GM12878 (cell line): ENCODE results near the gene MED13L. TPM values are rescaled to one million over a fixed set of nuclear protein-coding genes. Genes with fewer than 3 reads are reported as not detected.

ENCODE experiments used
- ATAC-seq: fragments of 200-7000 bp; cut with Tn5 transposase; 3 replicates; pipeline ENCODE4 v1.9.1; 2020; ENCODE audit warnings: mild to moderate bottlenecking, moderate library complexity
- BruUV-seq: library from RNA; stranded (reverse); fragments of 400-500 nt; replicated peaks from 2 replicates; lab custom pipeline; 2021; lab: Mats Ljungman, UMichigan
- CTCF ChIA-PET: fragments of 300-600 bp; sonication (Branson Sonifier 250); formaldehyde crosslinking; extraction: SDS; loops from one replicate; lab custom pipeline; 2021; ENCODE audit warnings: inconsistent platforms; lab: Yijun Ruan, JAX
- POLR2A ChIA-PET: fragments of 350-600 bp; formaldehyde crosslinking; extraction: SDS; loops from one replicate; lab custom pipeline; 2021; ENCODE audit warnings: inconsistent platforms; lab: Charles Lee
- RAD21 ChIA-PET: fragments of 300-600 bp; sonication (Branson Sonifier 250); formaldehyde crosslinking; loops from one replicate; lab custom pipeline; 2023; ENCODE audit warnings: antibody characterized with exemption; ENCODE audit not compliant: unreplicated experiment; lab: Charles Lee
- SMC1A ChIA-PET: fragments of 300-600 bp; sonication (Branson Sonifier 250); formaldehyde crosslinking; loops from one replicate; lab custom pipeline; 2023; ENCODE audit not compliant: unreplicated experiment, uncharacterized antibody; lab: Charles Lee
- DNase-seq: peaks from one replicate; pipeline ENCODE4 v3.0.0-alpha.2; 2011; ENCODE audit warnings: low read depth, low spot score
- FAIRE-seq: peaks from 3 replicates; lab custom pipeline; 2011; peaks lifted over from hg19 to GRCh38; lab: Jason Lieb, UNC
- H2AFZ ChIP-seq: 2 replicates; pipeline ENCODE4 v1.6.0; 2011; ENCODE audit warnings: low read depth, low read length, control low read depth; ENCODE audit not compliant: control insufficient read depth
- H3K27ac ChIP-seq: 2 replicates; pipeline ENCODE4 v1.5.1; 2011; ENCODE audit warnings: control low read depth; ENCODE audit not compliant: control insufficient read depth, insufficient read depth
- H3K27me3 ChIP-seq, 2 experiments: replicated peaks in 1 of 2; 2 replicates each; pipeline versions ENCODE4 v1.6.0 to v1.6.1; 2011; ENCODE audit warnings: low read length in 1 of 2; ENCODE audit not compliant: control insufficient read depth in 2 of 2, insufficient read depth in 2 of 2
- H3K36me3 ChIP-seq, 2 experiments: 2 replicates each; pipeline ENCODE4 v1.5.1; 2011; ENCODE audit warnings: low read length in 1 of 2; ENCODE audit not compliant: control insufficient read depth in 2 of 2, insufficient read depth in 2 of 2
- H3K4me1 ChIP-seq: 2 replicates; pipeline ENCODE4 v1.6.1; 2011; ENCODE audit warnings: mild to moderate bottlenecking, low read length, moderate library complexity, mixed read lengths; ENCODE audit not compliant: control insufficient read depth, insufficient read depth
- H3K4me2 ChIP-seq: 2 replicates; pipeline ENCODE4 v1.6.0; 2011; ENCODE audit warnings: control low read depth; ENCODE audit not compliant: control insufficient read depth, insufficient read depth
- H3K4me3 ChIP-seq: fragments of 200-600 bp; sonication (generic); 2 replicates; pipeline ENCODE4 v1.5.1; 2016
- H3K79me2 ChIP-seq: 2 replicates; pipeline ENCODE4 v1.6.0; 2011; ENCODE audit warnings: low read length; ENCODE audit not compliant: control insufficient read depth, insufficient read depth
- H3K9ac ChIP-seq: 2 replicates; pipeline ENCODE4 v1.8.0; 2011; ENCODE audit warnings: low read length, control low read depth, mixed read lengths; ENCODE audit not compliant: control insufficient read depth, insufficient read depth
- H3K9me3 ChIP-seq: replicated peaks from 3 replicates; pipeline ENCODE4 v1.5.1; 2011; ENCODE audit warnings: mild to moderate bottlenecking, low read length; ENCODE audit not compliant: control insufficient read depth, insufficient read depth
- H4K20me1 ChIP-seq: 2 replicates; pipeline ENCODE4 v1.6.0; 2011; ENCODE audit not compliant: control insufficient read depth, insufficient read depth
- CBX3 ChIP-seq: fragments of 200-600 bp; sonication (generic); IDR thresholded peaks from 2 replicates; pipeline ENCODE4 v1.6.1; 2016; ENCODE audit warnings: low read depth, borderline replicate concordance
- CHD2 ChIP-seq: IDR thresholded peaks from 2 replicates; pipeline ENCODE4 v1.6.1; 2011; ENCODE audit warnings: low read depth, low read length, improper control_type of control experiment, borderline replicate concordance
- CHD4 ChIP-seq: fragments of 200-600 bp; sonication (generic); IDR thresholded peaks from 2 replicates; pipeline ENCODE4 v1.6.1; 2016; ENCODE audit warnings: mild to moderate bottlenecking
- CREM ChIP-seq: IDR thresholded peaks from 2 replicates; pipeline ENCODE4 v1.6.1; 2014; ENCODE audit warnings: antibody characterized with exemption, low read depth
- DPF2 ChIP-seq: fragments of 450-650 bp; IDR thresholded peaks from 2 replicates; pipeline ENCODE4 v1.6.1; 2017; ENCODE audit warnings: mild to moderate bottlenecking
- ESRRA ChIP-seq: IDR thresholded peaks from 2 replicates; pipeline ENCODE4 v1.6.1; 2012; ENCODE audit warnings: mild to moderate bottlenecking, low read length, improper control_type of control experiment
- FOXK2 ChIP-seq: fragments of 450-650 bp; IDR thresholded peaks from 2 replicates; pipeline ENCODE4 v1.6.1; 2017; ENCODE audit warnings: mild to moderate bottlenecking, moderate library complexity
- IKZF1 ChIP-seq: fragments of 450-650 bp; conservative IDR thresholded peaks from 2 replicates; pipeline ENCODE4 v1.6.1; 2017; ENCODE audit warnings: antibody characterized with exemption, mild to moderate bottlenecking
- NFXL1 ChIP-seq: fragments of 450-650 bp; IDR thresholded peaks from 2 replicates; pipeline ENCODE4 v1.6.1; 2017; ENCODE audit warnings: antibody characterized with exemption, mild to moderate bottlenecking, borderline replicate concordance
- NR2C2 ChIP-seq: IDR thresholded peaks from 2 replicates; pipeline ENCODE4 v1.6.1; 2011; ENCODE audit warnings: borderline replicate concordance, low read depth; ENCODE audit not compliant: control insufficient read depth, insufficient read length
- POLR2AphosphoS2 ChIP-seq: IDR thresholded peaks from 2 replicates; pipeline ENCODE4 v1.6.1; 2011; ENCODE audit warnings: low read depth, mild to moderate bottlenecking, low read length, improper control_type of control experiment, moderate library complexity
- SP1 ChIP-seq: IDR thresholded peaks from one replicate; pipeline ENCODE4 v1.6.1; 2011; ENCODE audit warnings: low read depth, low read length
- SUZ12 ChIP-seq: fragments of 200-600 bp; sonication (generic); IDR thresholded peaks from one replicate; pipeline ENCODE4 v1.6.1; 2018; ENCODE audit warnings: antibody characterized with exemption, mild to moderate bottlenecking; ENCODE audit not compliant: unreplicated experiment
- TARDBP ChIP-seq: IDR thresholded peaks from 2 replicates; pipeline ENCODE4 v1.6.1; 2016; ENCODE audit warnings: borderline replicate concordance
- TCF7 ChIP-seq: IDR thresholded peaks from 2 replicates; pipeline ENCODE4 v1.6.1; 2014; ENCODE audit warnings: antibody characterized with exemption, borderline replicate concordance
- WGBS: methylation state at CpG from one replicate; pipeline ENCODE4 v1.1.6; 2016; ENCODE audit warnings: low lambda C conversion rate; ENCODE audit not compliant: insufficient replicate concordance, insufficient coverage; ENCODE audit errors: missing lambda C conversion rate; 5-methylcytosine and 5-hydroxymethylcytosine counted together
- in situ Hi-C: fragments of 300-500 bp; cut with MboI; formaldehyde crosslinking; loops from 9 replicates; pipeline ENCODE4 v1.14.3; 2018; ENCODE audit warnings: mixed read lengths
- intact Hi-C: fragments of 100-400 bp; cut with micrococcal nuclease; formaldehyde crosslinking; loops from one replicate; pipeline ENCODE4 v1.14.2; 2022; ENCODE audit not compliant: unreplicated experiment
- polyA plus RNA-seq, 11 experiments: library from polyadenylated mRNA; depleted of rRNA in 4 of 11; unstranded in 6 of 11; stranded (reverse) in 5 of 11; fragments of >200 nt; fragmentation: Nextera tagmentation in 4 of 11; fragmentation: Illumina TruSeq in 1 of 11; extraction: Ambion mirVana in 4 of 11; extraction: Trizol in 1 of 11; gene quantifications; 1 replicate in 1 of 11; 2 replicates in 10 of 11; pipeline versions ENCODE4 v1.2.1 to v1.2.3, GENCODE V29; 2011 to 2016; ENCODE audit warnings: inconsistent platforms in 2 of 11, missing spikeins in 2 of 11, low read depth in 1 of 11
- total RNA-seq, 4 experiments: library from RNA; depleted of rRNA in 3 of 4; stranded (reverse); fragments of >200 nt in 3 of 4; fragmentation: Illumina TruSeq in 1 of 4; extraction: Trizol in 1 of 4; gene quantifications; 2 replicates each; pipeline versions ENCODE4 v1.2.1 to v1.2.3, GENCODE V29; 2013 to 2021
- TF ChIP-seq, protein P1 (sequence below): IDR thresholded peaks from 2 replicates; pipeline ENCODE4 v1.6.1; 2012; ENCODE audit warnings: low read length, inconsistent platforms
- TF ChIP-seq, protein P2 (sequence below): fragments of 450-650 bp; IDR thresholded peaks from 2 replicates; pipeline ENCODE4 v1.6.1; 2014; ENCODE audit warnings: mild to moderate bottlenecking
- TF ChIP-seq, protein P3 (sequence below): fragments of 450-650 bp; IDR thresholded peaks from 2 replicates; pipeline ENCODE4 v1.6.1; 2017; ENCODE audit warnings: mild to moderate bottlenecking
- TF ChIP-seq, protein P4 (sequence below): fragments of 450-650 bp; IDR thresholded peaks from 2 replicates; pipeline ENCODE4 v1.6.1; 2017; ENCODE audit warnings: borderline replicate concordance

MED13L gene
- total and polyA plus RNA-seq, 10 of the 15 experiments (the other 5 are each of a cell fraction or from before 2014, with no cell fraction given) = 3.7 to 30.1 (median 9.1) TPM

DNA sequence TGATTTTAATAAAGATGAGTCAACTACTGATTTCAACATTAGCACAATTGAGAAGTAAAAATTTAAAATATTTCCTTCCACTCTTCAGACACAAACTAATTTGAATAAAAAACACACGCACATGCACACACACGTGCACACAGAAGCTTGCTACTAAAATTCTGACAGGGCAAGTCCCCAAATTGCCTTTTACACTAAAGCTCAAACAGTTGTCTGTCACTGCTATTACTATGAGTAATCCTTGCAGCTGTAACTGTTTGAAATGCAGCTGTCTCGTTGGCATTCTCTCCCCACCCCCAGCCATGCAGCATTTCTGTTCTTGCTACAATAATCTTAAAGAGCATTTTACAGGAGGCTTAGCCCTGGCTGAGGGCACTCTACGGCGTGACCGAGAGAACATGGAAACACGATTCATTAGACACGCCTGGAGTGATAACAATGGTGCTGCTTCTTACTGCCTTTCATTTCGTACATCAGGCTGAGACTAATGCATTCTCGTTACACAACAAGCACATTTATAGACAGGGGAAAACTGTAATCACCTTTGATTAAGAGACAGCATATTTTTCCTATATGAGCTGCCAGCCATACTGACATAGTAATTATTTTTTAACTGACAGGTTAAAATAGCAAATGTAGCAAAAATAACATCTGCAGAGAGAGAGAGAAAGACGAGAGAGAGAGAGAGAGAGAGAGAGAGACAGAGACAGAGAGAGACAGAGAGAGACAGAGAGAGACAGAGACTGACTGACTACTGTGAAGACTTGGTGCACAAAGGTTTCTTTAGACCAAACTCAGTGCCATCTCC, 153.8 kb downstream of the MED13L start:
- CTCF ChIA-PET = interaction anchor here (1.8 kb wide), 1 partner anchor 14 kb away, joined by 5 read pairs; no protein-coding TSS in a partner anchor
- DNase-seq (no peak), FAIRE-seq (peak; percentile 71), ATAC-seq (peak; percentile 88)
- in situ Hi-C loops = no loop called here
- H3K9ac ChIP-seq = no peak overlapping the region
- POLR2A ChIA-PET = no interaction called here
- H4K20me1 ChIP-seq = no peaks in the 10 kb centered on the region; the same call in 1 of the 2 replicates
- H3K4me1 ChIP-seq = no peaks in the 10 kb centered on the region
- H3K27ac ChIP-seq = no peak overlapping the region
- H3K4me2 ChIP-seq = peak overlapping the region; percentile 49
- SMC1A ChIA-PET = interaction anchor here (1.6 kb wide), 1 partner anchor 21 kb away, joined by 4 read pairs; no protein-coding TSS in a partner anchor
- H3K9me3 ChIP-seq = no peaks in the 10 kb centered on the region
- no peak overlapping the region; the same call in none of the 2 replicates for H3K4me3 ChIP-seq
- H2AFZ ChIP-seq = 0 out of 2 replicates have a peak overlapping the region, but pooled peaks have one; percentile 6
- H3K79me2 ChIP-seq = no peaks in the 10 kb centered on the region
- H3K27me3 ChIP-seq = no peaks in the 10 kb centered on the region
- under 1% methylated on average over 10 of the region's 11 CpGs for WGBS
- RAD21 ChIA-PET = interaction anchor here (1.3 kb wide), 1 partner anchor 18 kb away, joined by 3 read pairs; no protein-coding TSS in a partner anchor
- intact Hi-C loops = no loop called here
- no TSS peak for BruUV-seq
- H3K36me3 ChIP-seq = no peaks in the 10 kb centered on the region
- TF ChIP-seq, protein P1, sequence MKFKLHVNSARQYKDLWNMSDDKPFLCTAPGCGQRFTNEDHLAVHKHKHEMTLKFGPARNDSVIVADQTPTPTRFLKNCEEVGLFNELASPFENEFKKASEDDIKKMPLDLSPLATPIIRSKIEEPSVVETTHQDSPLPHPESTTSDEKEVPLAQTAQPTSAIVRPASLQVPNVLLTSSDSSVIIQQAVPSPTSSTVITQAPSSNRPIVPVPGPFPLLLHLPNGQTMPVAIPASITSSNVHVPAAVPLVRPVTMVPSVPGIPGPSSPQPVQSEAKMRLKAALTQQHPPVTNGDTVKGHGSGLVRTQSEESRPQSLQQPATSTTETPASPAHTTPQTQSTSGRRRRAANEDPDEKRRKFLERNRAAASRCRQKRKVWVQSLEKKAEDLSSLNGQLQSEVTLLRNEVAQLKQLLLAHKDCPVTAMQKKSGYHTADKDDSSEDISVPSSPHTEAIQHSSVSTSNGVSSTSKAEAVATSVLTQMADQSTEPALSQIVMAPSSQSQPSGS = peak; percentile 65
- TF ChIP-seq NR2C2 (no peak), POLR2AphosphoS2 (no peak), TCF7 (peak; percentile 32; the same call in 1 of the 2 replicates), CBX3 (no peak), TARDBP (no peak; the same call in 1 of the 2 replicates), ESRRA (no peak), CREM (peak; percentile 78), CHD2 (no peak), SUZ12 (no peak), DPF2 (0 out of 2 replicates have a peak, but pooled peaks have one; percentile 25), SP1 (no peak), FOXK2 (no peak), IKZF1 (no peak), NFXL1 (no peak), CHD4 (no peak)
- TF ChIP-seq, protein P2, sequence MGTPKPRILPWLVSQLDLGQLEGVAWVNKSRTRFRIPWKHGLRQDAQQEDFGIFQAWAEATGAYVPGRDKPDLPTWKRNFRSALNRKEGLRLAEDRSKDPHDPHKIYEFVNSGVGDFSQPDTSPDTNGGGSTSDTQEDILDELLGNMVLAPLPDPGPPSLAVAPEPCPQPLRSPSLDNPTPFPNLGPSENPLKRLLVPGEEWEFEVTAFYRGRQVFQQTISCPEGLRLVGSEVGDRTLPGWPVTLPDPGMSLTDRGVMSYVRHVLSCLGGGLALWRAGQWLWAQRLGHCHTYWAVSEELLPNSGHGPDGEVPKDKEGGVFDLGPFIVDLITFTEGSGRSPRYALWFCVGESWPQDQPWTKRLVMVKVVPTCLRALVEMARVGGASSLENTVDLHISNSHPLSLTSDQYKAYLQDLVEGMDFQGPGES = no peak
- TF ChIP-seq, protein P3, sequence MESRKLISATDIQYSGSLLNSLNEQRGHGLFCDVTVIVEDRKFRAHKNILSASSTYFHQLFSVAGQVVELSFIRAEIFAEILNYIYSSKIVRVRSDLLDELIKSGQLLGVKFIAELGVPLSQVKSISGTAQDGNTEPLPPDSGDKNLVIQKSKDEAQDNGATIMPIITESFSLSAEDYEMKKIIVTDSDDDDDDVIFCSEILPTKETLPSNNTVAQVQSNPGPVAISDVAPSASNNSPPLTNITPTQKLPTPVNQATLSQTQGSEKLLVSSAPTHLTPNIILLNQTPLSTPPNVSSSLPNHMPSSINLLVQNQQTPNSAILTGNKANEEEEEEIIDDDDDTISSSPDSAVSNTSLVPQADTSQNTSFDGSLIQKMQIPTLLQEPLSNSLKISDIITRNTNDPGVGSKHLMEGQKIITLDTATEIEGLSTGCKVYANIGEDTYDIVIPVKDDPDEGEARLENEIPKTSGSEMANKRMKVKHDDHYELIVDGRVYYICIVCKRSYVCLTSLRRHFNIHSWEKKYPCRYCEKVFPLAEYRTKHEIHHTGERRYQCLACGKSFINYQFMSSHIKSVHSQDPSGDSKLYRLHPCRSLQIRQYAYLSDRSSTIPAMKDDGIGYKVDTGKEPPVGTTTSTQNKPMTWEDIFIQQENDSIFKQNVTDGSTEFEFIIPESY = no peak
- TF ChIP-seq, protein P4, sequence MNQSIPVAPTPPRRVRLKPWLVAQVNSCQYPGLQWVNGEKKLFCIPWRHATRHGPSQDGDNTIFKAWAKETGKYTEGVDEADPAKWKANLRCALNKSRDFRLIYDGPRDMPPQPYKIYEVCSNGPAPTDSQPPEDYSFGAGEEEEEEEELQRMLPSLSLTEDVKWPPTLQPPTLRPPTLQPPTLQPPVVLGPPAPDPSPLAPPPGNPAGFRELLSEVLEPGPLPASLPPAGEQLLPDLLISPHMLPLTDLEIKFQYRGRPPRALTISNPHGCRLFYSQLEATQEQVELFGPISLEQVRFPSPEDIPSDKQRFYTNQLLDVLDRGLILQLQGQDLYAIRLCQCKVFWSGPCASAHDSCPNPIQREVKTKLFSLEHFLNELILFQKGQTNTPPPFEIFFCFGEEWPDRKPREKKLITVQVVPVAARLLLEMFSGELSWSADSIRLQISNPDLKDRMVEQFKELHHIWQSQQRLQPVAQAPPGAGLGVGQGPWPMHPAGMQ = no peak
